GM12801 (cell line): ENCODE results near the gene CACNA1I.

Experiments
- TF ChIP-seq, protein P1 (sequence below): IDR thresholded peaks from one replicate; pipeline ENCODE4 v1.5.1; 2011; ENCODE audit warnings: control low read depth; ENCODE audit not compliant: insufficient read length; ENCODE audit errors: extremely low read depth

The CACNA1I gene

DNA sequence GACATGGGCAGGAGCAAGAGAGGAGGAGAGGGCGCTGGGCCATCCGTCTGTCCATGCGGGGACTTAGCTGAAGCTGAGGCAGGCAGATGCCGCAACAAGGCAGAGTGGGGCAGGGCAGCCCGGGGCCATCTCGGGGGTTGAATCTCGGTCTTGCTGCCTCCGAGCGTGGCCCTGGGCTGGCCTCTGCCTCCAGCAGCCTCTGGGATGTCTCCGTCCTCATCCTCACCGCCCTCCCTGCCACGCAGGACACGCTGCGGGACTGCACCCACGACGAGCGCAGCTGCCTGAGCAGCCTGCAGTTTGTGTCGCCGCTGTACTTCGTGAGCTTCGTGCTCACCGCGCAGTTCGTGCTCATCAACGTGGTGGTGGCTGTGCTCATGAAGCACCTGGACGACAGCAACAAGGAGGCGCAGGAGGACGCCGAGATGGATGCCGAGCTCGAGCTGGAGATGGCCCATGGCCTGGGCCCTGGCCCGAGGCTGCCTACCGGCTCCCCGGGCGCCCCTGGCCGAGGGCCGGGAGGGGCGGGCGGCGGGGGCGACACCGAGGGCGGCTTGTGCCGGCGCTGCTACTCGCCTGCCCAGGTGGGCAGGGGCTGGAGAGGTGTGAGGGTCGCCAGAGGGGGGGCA is 108.4 kb downstream of the CACNA1I start:
- TF ChIP-seq, protein P1, sequence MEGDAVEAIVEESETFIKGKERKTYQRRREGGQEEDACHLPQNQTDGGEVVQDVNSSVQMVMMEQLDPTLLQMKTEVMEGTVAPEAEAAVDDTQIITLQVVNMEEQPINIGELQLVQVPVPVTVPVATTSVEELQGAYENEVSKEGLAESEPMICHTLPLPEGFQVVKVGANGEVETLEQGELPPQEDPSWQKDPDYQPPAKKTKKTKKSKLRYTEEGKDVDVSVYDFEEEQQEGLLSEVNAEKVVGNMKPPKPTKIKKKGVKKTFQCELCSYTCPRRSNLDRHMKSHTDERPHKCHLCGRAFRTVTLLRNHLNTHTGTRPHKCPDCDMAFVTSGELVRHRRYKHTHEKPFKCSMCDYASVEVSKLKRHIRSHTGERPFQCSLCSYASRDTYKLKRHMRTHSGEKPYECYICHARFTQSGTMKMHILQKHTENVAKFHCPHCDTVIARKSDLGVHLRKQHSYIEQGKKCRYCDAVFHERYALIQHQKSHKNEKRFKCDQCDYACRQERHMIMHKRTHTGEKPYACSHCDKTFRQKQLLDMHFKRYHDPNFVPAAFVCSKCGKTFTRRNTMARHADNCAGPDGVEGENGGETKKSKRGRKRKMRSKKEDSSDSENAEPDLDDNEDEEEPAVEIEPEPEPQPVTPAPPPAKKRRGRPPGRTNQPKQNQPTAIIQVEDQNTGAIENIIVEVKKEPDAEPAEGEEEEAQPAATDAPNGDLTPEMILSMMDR = no peak

DNA sequence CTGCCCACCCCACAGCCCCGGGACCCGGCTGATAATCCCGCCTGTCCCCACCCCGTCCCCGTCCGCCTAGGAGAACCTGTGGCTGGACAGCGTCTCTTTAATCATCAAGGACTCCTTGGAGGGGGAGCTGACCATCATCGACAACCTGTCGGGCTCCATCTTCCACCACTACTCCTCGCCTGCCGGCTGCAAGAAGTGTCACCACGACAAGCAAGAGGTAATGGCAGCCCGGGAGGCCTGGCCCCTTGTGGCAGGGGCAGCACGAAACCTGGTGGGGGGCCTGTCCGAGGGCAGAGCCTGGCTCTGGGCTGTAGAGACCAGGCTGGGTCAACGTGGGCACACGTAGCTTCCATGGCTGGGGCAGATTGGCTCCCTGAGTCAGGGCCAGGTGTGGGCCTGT is 109.1 kb downstream of the CACNA1I start:
- TF ChIP-seq, protein P1 = no peak

DNA sequence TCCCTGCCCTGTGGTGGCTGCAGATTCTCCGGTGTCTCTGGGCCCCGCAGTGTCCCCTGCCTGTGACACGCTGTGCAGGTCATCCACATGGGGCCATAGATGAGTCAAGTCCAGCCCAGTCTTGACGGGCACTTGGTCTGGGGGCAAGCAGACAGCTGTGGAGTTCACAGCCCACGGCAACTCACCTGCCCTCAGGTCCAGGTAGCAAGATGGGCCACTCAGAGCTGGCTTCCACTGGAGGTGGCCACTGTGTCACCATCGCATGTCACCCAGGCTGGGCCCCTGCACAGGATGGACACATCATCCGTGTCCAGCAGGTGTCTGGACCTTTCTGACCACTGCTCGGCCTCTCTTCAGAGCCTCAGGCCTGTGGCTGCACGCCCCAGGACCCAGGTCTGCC is 109.9 kb downstream of the CACNA1I start:
- TF ChIP-seq, protein P1 = no peak

DNA sequence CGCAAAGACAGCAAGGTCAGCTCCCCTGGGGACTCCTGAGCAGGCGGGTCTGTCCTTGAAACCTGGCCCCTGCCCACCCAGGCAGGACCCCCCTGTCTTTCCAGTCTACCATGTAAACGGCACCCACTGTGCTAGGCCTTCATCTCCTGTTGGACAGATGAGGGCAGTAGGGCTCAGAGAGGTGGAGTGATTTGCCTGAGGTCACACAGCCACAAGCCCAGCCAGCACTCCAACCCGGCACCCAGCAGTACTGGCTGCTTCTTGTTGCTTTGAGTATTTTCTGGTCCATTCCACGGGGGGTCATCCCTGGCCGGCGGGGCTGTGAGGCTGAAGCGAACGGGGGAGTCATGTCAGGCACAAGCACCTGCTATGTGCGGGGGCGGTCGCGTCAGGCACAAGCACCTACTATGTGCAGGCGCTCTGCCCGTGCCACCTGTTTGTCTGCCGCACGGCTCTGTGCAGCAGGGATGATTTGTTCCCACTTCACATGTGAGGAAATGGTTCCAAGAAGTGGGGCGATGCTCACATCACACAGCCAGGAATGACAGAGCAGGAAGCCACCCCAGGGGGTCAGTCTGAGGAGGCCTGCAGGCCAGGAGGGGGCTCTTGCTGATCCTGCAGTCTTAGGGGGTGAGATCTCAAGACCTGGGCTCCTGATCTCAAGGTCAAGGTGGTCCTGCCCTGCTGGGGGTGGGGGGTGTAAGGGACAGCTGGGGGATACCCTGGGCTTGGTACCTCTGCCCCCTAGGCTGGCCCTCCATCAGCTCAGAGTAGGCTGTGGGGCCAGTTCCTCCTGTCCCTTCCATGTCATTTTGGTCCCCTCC is 110.7 kb downstream of the CACNA1I start:
- TF ChIP-seq, protein P1 = no peak

DNA sequence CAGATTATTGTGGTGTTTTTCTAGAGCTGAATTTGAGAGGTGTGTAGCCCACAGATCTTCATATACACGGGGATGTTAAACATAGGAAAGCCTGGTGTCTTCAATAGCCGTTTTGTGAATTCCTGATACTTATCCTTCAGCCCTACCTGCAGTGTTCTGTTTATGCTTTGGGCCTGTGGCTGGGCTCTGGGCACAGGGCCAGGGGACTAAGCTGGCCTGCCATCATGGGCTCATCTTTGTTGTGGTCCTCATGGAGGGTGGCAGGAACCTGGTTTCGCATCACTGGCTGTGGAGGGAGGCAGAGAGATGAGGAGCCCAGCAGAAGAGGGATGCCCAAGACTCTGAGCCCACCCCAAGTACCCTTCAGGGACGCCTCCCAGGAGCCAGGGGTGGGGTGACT is 112.4 kb downstream of the CACNA1I start:
- TF ChIP-seq, protein P1 = no peak

DNA sequence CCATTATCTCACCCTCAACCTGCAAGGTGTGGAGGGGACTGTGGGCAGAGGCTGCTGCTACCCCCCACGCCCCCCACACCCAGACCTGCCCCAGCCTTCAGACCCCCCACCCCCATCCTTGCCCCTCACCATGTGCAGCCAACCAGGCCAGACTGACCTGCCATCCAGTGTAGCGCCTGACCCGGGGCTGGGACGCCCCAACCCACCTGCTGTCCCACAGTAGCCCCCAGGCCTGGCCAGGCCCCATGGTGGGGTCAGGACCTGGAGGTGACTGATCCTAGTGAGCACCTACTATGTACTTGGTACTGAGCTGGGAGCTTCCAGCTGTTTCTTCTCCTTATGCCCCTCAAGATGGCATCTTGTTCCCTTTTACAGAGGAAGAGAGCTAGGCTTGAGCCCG is 113.1 kb downstream of the CACNA1I start:
- TF ChIP-seq, protein P1 = no peak

DNA sequence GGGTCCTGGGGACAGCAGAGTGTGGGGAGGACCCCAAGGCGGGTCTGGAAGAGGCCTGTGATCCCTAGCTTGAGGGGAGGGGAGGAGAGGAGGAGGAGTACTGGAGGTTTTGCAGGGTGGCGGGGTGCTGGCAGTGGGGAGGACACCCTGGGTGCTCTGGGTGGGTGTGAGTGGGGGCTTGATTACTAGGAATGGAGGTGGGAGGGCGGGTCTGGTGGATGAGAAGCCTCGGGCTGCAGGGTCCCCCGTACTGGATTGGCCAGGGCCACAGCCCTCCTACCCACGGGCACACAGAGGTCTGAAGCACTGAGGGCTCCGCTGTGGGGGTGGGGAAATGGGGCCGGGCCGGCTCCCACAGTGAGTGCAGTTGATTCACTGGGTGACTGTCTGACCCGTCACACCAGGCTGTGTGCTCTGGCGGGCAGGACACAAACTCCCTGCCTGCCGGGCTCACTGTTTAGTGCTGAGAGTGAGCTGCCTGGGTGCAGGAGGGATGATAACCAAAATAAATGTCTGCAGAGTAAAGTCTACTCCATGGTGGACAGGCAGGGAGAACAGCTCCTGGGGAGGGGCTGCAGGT is 114.2 kb downstream of the CACNA1I start:
- TF ChIP-seq, protein P1 = no peak
